Progenitor cell of endocrine pancreas (in vitro differentiated cells): Measurements from ENCODE around the gene CUL5. TPM values are rescaled to one million over a fixed set of nuclear protein-coding genes. Genes with fewer than 3 reads are reported as not detected.

ENCODE experiments used
- DNase-seq: peaks from one replicate; pipeline ENCODE4 v3.0.0; 2021; ENCODE audit warnings: low spot score; ENCODE audit not compliant: unreplicated experiment
- H3K27ac Mint-ChIP-seq: 2 replicates; pipeline ENCODE4 v1.8.0; 2021; ENCODE audit warnings: mild to moderate bottlenecking, moderate library complexity, mixed read lengths
- H3K27me3 Mint-ChIP-seq: 2 replicates; pipeline ENCODE4 v1.8.0; 2021; ENCODE audit warnings: mixed read lengths
- H3K36me3 Mint-ChIP-seq: 2 replicates; pipeline ENCODE4 v1.8.0; 2022; ENCODE audit warnings: mixed read lengths; ENCODE audit not compliant: insufficient read depth
- H3K4me1 Mint-ChIP-seq: 2 replicates; pipeline ENCODE4 v1.8.0; 2021; ENCODE audit warnings: low read depth, mixed read lengths
- H3K4me3 Mint-ChIP-seq: 2 replicates; pipeline ENCODE4 v1.8.0; 2021; ENCODE audit warnings: low read depth, mild to moderate bottlenecking, moderate library complexity, mixed read lengths
- H3K9me3 Mint-ChIP-seq: 2 replicates; pipeline ENCODE4 v1.8.0; 2021; ENCODE audit warnings: low read depth, mixed read lengths
- CTCF ChIP-seq: fragments of 200-600 bp; sonication (generic); IDR thresholded peaks from one replicate; pipeline ENCODE4 v1.5.0; 2021; ENCODE audit warnings: antibody characterized with exemption, mild to moderate bottlenecking; ENCODE audit not compliant: unreplicated experiment
- total RNA-seq: library from RNA; stranded (reverse); gene quantifications from 2 replicates; pipeline ENCODE4 v1.2.1, GENCODE V29; 2021

Gene CUL5
- total RNA-seq, 1 donor from 2014 or later, result 37.9 TPM

- DNase-seq, result no peak
- Mint-ChIP-seq H3K4me3 (no peak overlapping the region), H3K36me3 (peaks cover 33% of the 10 kb centered on the region), H3K4me1 (peaks cover 1% of the 10 kb centered on the region), H3K27me3 (no peaks in the 10 kb centered on the region), H3K9me3 (peaks cover 10% of the 10 kb centered on the region), H3K27ac (no peak overlapping the region)
- no peak for TF ChIP-seq CTCF
These were observed 54.7 kb downstream of the CUL5 start for GRCh38 chr11:108063410-108063809.

GRCh38 chr11:108069947-108070346 lies 61.2 kb downstream of the CUL5 start:
- Mint-ChIP-seq H3K27ac (no peak overlapping the region), H3K27me3 (no peaks in the 10 kb centered on the region), H3K4me3 (no peak overlapping the region), H3K36me3 (peaks cover 23% of the 10 kb centered on the region), H3K9me3 (no peaks in the 10 kb centered on the region), H3K4me1 (no peaks in the 10 kb centered on the region)
- no peak for TF ChIP-seq CTCF
- no peak for DNase-seq

DNA sequence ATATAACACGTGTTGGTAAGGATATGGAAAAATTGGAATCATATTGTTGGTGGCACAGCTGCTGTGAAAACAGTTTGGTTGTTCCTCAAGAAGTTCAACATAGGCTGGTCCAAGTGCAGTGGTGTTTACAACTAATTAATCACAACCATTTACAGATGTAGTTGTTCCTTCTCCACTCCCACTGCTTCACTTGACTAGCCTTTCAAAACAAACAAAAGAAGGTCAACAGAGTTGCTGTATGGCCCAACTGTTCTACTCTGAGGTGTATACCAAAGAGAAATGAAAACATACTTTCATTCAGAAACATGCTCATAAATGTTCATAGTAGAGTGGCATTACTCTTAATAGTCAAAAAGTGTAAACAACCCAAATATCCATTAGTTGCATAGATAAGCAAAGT lies 76.1 kb downstream of the CUL5 start:
- Mint-ChIP-seq H3K9me3 (no peaks in the 10 kb centered on the region), H3K27me3 (no peaks in the 10 kb centered on the region), H3K4me3 (no peak overlapping the region), H3K36me3 (peaks cover 17% of the 10 kb centered on the region), H3K4me1 (peaks cover 14% of the 10 kb centered on the region), H3K27ac (no peak overlapping the region)
- no peak for DNase-seq
- TF ChIP-seq CTCF, result no peak

- Mint-ChIP-seq H3K4me3 (no peak overlapping the region), H3K27me3 (no peaks in the 10 kb centered on the region), H3K27ac (no peak overlapping the region), H3K4me1 (peaks cover 14% of the 10 kb centered on the region), H3K9me3 (no peaks in the 10 kb centered on the region), H3K36me3 (peaks cover 13% of the 10 kb centered on the region)
- TF ChIP-seq CTCF, result no peak
- DNase-seq, result no peak
These were observed 77.0 kb downstream of the CUL5 start for GRCh38 chr11:108085672-108086071.

- Mint-ChIP-seq H3K36me3 (peaks cover 21% of the 10 kb centered on the region), H3K27me3 (no peaks in the 10 kb centered on the region), H3K4me3 (no peak overlapping the region), H3K4me1 (peaks cover 2% of the 10 kb centered on the region), H3K27ac (peak overlapping the region; percentile 29), H3K9me3 (no peaks in the 10 kb centered on the region)
- no peak for TF ChIP-seq CTCF
- DNase-seq, result no peak
These were observed 83.4 kb downstream of the CUL5 start for GRCh38 chr11:108092134-108092533.
